Transverse colon (tissue), 4 donors: Measurements from ENCODE around the gene SDK1. TPM values are rescaled to one million over a fixed set of nuclear protein-coding genes. Genes with fewer than 3 reads are reported as not detected.

Source experiments
- DNase-seq: peaks from one replicate; pipeline ENCODE4 v3.0.0-alpha.2; 2019
- H3K27ac ChIP-seq, 4 donors: fragments of 200-600 bp; sonication (generic); 2 replicates each; pipeline ENCODE4 v1.5.1; 2016 to 2018; ENCODE audit warnings: inconsistent platforms in 4 of 4
- H3K27me3 ChIP-seq: fragments of 200-600 bp; sonication (generic); 2 replicates; pipeline ENCODE4 v1.5.1; 2017; ENCODE audit warnings: inconsistent platforms
- H3K36me3 ChIP-seq, 4 donors: fragments of 200-600 bp; sonication (generic); 2 replicates each; pipeline ENCODE4 v1.5.1; 2017 to 2019; ENCODE audit warnings: inconsistent platforms in 4 of 4
- H3K4me1 ChIP-seq, 4 donors: fragments of 200-600 bp; sonication (generic); 2 replicates each; pipeline ENCODE4 v1.5.1; 2017 to 2020; ENCODE audit warnings: inconsistent platforms in 4 of 4
- H3K4me3 ChIP-seq, 4 donors: fragments of 200-600 bp; sonication (generic); 1 replicate in 1 of 4; 2 replicates in 3 of 4; pipeline versions ENCODE4 v1.5.1 to v1.6.1; 2017 to 2019; ENCODE audit warnings: inconsistent platforms in 4 of 4
- H3K9me3 ChIP-seq, 2 donors: fragments of 200-600 bp; sonication (generic); 2 replicates each; pipeline ENCODE4 v1.5.1; 2017 to 2019; ENCODE audit warnings: inconsistent platforms in 2 of 2
- CTCF ChIP-seq, 5 experiments: fragments of 200-600 bp in 3 of 5; fragments of 450-650 bp in 2 of 5; sonication (generic) in 3 of 5; IDR thresholded peaks; 1 replicate in 2 of 5; 2 replicates in 3 of 5; pipeline ENCODE4 v1.5.1; 2016 to 2017; ENCODE audit warnings: antibody characterized with exemption in 5 of 5, inconsistent platforms in 3 of 5, mild to moderate bottlenecking in 2 of 5, moderate library complexity in 1 of 5
- EP300 ChIP-seq: sonication (generic); formaldehyde crosslinking; IDR thresholded peaks from one replicate; pipeline ENCODE4 v1.6.1; 2017; ENCODE audit warnings: antibody characterized with exemption, low read depth
- POLR2A ChIP-seq: fragments of 450-650 bp; IDR thresholded peaks from one replicate; pipeline ENCODE4 v1.6.1; 2016; ENCODE audit warnings: antibody characterized with exemption, mild to moderate bottlenecking, moderate library complexity
- POLR2AphosphoS5 ChIP-seq, 3 donors: sonication (generic); formaldehyde crosslinking; IDR thresholded peaks; one replicate each; pipeline ENCODE4 v1.6.1; 2016; ENCODE audit warnings: antibody characterized with exemption in 3 of 3
- whole genome bisulfite sequencing, 2 donors: methylation state at CpG; one replicate each; pipeline ENCODE4 v1.1.5; 2018; ENCODE audit warnings: low coverage in 1 of 2; 5-methylcytosine and 5-hydroxymethylcytosine counted together
- in situ Hi-C, 4 donors: fragments of 200-750 bp; cut with MboI; loops; one replicate each; pipeline versions ENCODE4 v1.15.0 to v1.15.1; 2017; ENCODE audit warnings: low sequenced_read_pairs in 3 of 4, low pct_ligation_motif_present in 1 of 4, low pct_unique_long_range_greater_than_20kb in 1 of 4
- intact Hi-C: fragments of 100-400 bp; cut with DNase I; formaldehyde crosslinking; loops from one replicate; pipeline ENCODE4 v1.15.1; 2023; ENCODE audit warnings: low total_unique reads
- total RNA-seq, 4 donors: library from RNA; depleted of rRNA; stranded (reverse); fragments of >200 nt; gene quantifications; one replicate each; pipeline ENCODE4 v1.1.0, GENCODE V29; 2016

Gene SDK1
- total RNA-seq, 4 donors from 2014 or later, result 4.0 to 8.6 (median 5.4) TPM

GRCh38 chr7:4230352-4230751 is 929.3 kb downstream of the SDK1 start:
- H3K36me3 ChIP-seq, result no peaks in the 10 kb centered on the region
- no peaks in the 10 kb centered on the region for H3K27me3 ChIP-seq
- intact Hi-C loops, result no loop called here
- H3K4me3 ChIP-seq, result no peak overlapping the region
- H3K9me3 ChIP-seq, result no peaks in the 10 kb centered on the region
- DNase-seq, result no peak
- TF ChIP-seq EP300, result no peak
- no peak for TF ChIP-seq POLR2A
- TF ChIP-seq CTCF (IDR thresholded peaks at IDR 0.05), result no peak
- no peak for TF ChIP-seq POLR2AphosphoS5 (IDR thresholded peaks at IDR 0.05)
- H3K4me1 ChIP-seq, result no peaks in the 10 kb centered on the region
- no peak overlapping the region for H3K27ac ChIP-seq
- in situ Hi-C loops, result no loop called here

GRCh38 chr7:4233146-4233545 is 932.1 kb downstream of the SDK1 start:
- Histone ChIP-seq H3K4me3 (no peak overlapping the region), H3K9me3 (no peaks in the 10 kb centered on the region), H3K27ac (no peak overlapping the region), H3K27me3 (no peaks in the 10 kb centered on the region), H3K36me3 (no peaks in the 10 kb centered on the region), H3K4me1 (no peaks in the 10 kb centered on the region)
- WGBS, 2 donors, result 81 to 91% methylated on average over 6 to 15 of the region's 15 CpGs
- in situ Hi-C loops (no loop called here), intact Hi-C loops (no loop called here)
- no peak for DNase-seq
- TF ChIP-seq POLR2AphosphoS5 (IDR thresholded peaks at IDR 0.05), result no peak
- TF ChIP-seq EP300, result no peak
- no peak for TF ChIP-seq POLR2A
- no peak for TF ChIP-seq CTCF (IDR thresholded peaks at IDR 0.05)

- no peak for DNase-seq
- no peak overlapping the region for H3K27ac ChIP-seq
- H3K27me3 ChIP-seq, result no peaks in the 10 kb centered on the region
- intact Hi-C loops, result no loop called here
- 80 to 88% methylated on average over 2 to 26 of the region's 26 CpGs for WGBS, 2 donors
- no peak for TF ChIP-seq POLR2AphosphoS5 (IDR thresholded peaks at IDR 0.05)
- no peak for TF ChIP-seq POLR2A
- no peak for TF ChIP-seq CTCF (IDR thresholded peaks at IDR 0.05)
- no peak for TF ChIP-seq EP300
- in situ Hi-C loops, result no loop called here
- H3K9me3 ChIP-seq, result no peaks in the 10 kb centered on the region
- no peaks in the 10 kb centered on the region for H3K36me3 ChIP-seq
- no peaks in the 10 kb centered on the region for H3K4me1 ChIP-seq
- H3K4me3 ChIP-seq, result no peak overlapping the region
Observed at GRCh38 chr7:4233621-4234497, 932.8 kb downstream of the SDK1 start.

DNA sequence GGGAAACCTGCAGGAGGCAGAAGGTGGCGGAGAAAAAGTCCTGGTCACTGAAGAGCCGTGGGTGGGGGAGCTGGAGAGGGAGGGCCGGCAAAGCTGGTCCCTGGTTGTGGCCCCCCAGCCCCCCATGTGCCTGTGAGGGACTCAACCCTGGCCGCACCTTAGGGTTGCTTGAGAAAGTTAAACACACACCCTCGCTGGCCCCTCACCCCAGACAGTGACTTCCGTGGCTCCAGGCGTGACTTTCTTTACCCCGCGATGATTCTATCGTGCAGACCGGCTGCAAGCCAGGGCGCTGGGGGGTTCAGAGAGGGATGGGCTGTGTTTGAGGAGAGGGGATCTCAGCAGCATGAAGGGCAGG is 933.4 kb downstream of the SDK1 start:
- intact Hi-C loops, result no loop called here
- Histone ChIP-seq H3K4me3 (no peak overlapping the region), H3K4me1 (no peaks in the 10 kb centered on the region), H3K27me3 (no peaks in the 10 kb centered on the region), H3K27ac (no peak overlapping the region), H3K36me3 (no peaks in the 10 kb centered on the region), H3K9me3 (no peaks in the 10 kb centered on the region)
- TF ChIP-seq EP300 (no peak), POLR2A (no peak), CTCF (IDR thresholded peaks at IDR 0.05) (no peak), POLR2AphosphoS5 (IDR thresholded peaks at IDR 0.05) (no peak)
- DNase-seq, result no peak
- in situ Hi-C loops, result no loop called here
- 82% methylated on average over 12 of the region's 12 CpGs; no CpG with 5 or more reads in 1 of the 2 donors for WGBS, 2 donors
